Measurements from ENCODE around the gene ZMYM2.

DNA sequence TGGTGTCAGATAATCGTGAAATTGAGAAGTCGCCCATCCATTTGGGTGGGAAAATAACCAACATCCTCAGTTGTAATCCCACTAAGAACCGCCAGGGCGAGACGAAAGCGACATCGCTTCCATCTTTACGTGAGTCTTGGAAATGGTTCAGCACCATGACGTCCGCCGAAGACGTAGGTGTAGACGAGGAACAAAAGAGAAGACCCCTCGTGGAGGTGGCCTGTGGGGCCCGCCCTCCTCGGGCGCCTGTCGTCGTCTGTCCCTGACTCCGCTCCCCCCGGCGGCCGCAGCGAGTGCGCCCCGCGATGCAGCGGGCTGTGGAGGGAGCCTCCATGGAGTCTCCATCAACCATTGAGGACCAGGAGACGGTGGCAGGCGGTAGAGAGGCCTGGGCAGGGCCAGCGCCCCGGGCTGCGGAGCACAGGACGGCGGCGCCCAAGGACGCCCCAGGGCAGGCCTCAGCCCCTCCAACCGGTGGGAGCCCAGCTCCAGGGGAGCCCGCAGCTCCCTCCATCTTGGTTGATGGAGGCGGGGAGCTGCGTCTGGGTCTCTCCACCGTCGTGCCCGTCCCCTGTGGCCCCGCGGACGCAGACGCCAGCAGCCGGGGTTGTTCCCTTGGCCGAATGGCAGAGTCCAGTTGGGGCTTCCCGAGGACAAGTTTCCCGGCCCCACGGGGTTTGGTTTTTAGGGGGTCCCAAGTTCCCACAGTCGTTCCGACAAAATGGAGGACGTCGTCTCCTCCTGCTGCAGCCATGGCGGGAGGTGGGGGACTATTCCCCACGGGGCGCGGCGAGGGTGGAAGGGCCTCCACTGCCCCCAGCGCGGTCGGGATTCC lies 990 bp upstream of the ZMYM2 start:
- TF ChIP-seq GATA3 (IDR thresholded peaks at IDR 0.05; ENCODE audit: low read depth, low read length) (no peak), GATA2 (IDR thresholded peaks at IDR 0.05; ENCODE audit: low read depth, low read length) (no peak)

Data from SH-SY5Y (cell line).